Heart left ventricle (tissue), 13 donors: ENCODE data around the gene ASB10.

ENCODE experiments used
- POLR2A ChIP-seq, 2 donors: fragments of 450-650 bp; IDR thresholded peaks; one replicate each; pipeline ENCODE4 v1.6.1; 2017; ENCODE audit warnings: antibody characterized with exemption in 2 of 2, mild to moderate bottlenecking in 2 of 2, moderate library complexity in 2 of 2
- TF ChIP-seq, protein P1 (sequence below), 12 donors: fragments of 200-600 bp; sonication (generic) in 4 of 12; IDR thresholded peaks; one replicate each; pipeline versions ENCODE4 v1.5.0 to v1.8.0; 2018 to 2022; ENCODE audit warnings: antibody characterized with exemption in 12 of 12, mild to moderate bottlenecking in 5 of 12
- donor health status: ischemic (EF 13 %, LVEDD 7.1; RV severe dilation, severe dysfunction).
- donor health status: DM: no; HTN: yes; CAD: no.
- donor health status: DM: no; HTN: no; CAD: no.
- donor health status: ischemic (EF 25% LVEDD 6.9; RV normal size, moderate dysfunction).
- donor health status: ischemic (EF 25% LVEDD 5.7; RV mildly dilated, moderate dysfunction).
- donor health status: ischemic (EF 35%, LVEDD 5.7; RV mildly dilated, moderate dysfunction).
- donor health status: nonischemic (EF 11% LVEDD 7.7; RV severe dilation, severe dysfunction).
- donor health status: DM: yes; HTN: yes; CAD: no.
- donor health status: PGD.
- donor health status: ischemic (EF 29% LVEDD 5.4; RV normal size, mild dysfunction).
- donor health status: nonischemic (EF 23%, LVEDD 6.1; RV moderate dilation, normal function).

- no peak for TF ChIP-seq POLR2A (IDR thresholded peaks at IDR 0.05)
- TF ChIP-seq, protein P1, sequence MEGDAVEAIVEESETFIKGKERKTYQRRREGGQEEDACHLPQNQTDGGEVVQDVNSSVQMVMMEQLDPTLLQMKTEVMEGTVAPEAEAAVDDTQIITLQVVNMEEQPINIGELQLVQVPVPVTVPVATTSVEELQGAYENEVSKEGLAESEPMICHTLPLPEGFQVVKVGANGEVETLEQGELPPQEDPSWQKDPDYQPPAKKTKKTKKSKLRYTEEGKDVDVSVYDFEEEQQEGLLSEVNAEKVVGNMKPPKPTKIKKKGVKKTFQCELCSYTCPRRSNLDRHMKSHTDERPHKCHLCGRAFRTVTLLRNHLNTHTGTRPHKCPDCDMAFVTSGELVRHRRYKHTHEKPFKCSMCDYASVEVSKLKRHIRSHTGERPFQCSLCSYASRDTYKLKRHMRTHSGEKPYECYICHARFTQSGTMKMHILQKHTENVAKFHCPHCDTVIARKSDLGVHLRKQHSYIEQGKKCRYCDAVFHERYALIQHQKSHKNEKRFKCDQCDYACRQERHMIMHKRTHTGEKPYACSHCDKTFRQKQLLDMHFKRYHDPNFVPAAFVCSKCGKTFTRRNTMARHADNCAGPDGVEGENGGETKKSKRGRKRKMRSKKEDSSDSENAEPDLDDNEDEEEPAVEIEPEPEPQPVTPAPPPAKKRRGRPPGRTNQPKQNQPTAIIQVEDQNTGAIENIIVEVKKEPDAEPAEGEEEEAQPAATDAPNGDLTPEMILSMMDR (IDR thresholded peaks at IDR 0.05): no peak
Measured at GRCh38 chr7:151187409-151188251, 580 bp upstream of the ASB10 start.
